ENCODE data around the gene DDA1. TPM values are rescaled to one million over a fixed set of nuclear protein-coding genes. Genes with fewer than 3 reads are reported as not detected.

The DDA1 gene
- total and polyA plus RNA-seq, 2 of the 13 experiments (the other 11 are each of a cell fraction or from before 2014, with no cell fraction given), result 24.5 to 26.0 TPM

GRCh38 chr19:17334414-17335409 lies 25.3 kb downstream of the DDA1 start, which contains the start of gene ANO8 (continued):
- TF ChIP-seq, protein P1, sequence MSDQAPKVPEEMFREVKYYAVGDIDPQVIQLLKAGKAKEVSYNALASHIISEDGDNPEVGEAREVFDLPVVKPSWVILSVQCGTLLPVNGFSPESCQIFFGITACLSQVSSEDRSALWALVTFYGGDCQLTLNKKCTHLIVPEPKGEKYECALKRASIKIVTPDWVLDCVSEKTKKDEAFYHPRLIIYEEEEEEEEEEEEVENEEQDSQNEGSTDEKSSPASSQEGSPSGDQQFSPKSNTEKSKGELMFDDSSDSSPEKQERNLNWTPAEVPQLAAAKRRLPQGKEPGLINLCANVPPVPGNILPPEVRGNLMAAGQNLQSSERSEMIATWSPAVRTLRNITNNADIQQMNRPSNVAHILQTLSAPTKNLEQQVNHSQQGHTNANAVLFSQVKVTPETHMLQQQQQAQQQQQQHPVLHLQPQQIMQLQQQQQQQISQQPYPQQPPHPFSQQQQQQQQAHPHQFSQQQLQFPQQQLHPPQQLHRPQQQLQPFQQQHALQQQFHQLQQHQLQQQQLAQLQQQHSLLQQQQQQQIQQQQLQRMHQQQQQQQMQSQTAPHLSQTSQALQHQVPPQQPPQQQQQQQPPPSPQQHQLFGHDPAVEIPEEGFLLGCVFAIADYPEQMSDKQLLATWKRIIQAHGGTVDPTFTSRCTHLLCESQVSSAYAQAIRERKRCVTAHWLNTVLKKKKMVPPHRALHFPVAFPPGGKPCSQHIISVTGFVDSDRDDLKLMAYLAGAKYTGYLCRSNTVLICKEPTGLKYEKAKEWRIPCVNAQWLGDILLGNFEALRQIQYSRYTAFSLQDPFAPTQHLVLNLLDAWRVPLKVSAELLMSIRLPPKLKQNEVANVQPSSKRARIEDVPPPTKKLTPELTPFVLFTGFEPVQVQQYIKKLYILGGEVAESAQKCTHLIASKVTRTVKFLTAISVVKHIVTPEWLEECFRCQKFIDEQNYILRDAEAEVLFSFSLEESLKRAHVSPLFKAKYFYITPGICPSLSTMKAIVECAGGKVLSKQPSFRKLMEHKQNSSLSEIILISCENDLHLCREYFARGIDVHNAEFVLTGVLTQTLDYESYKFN (CRISPR knock-in tag; conservative IDR thresholded peaks at IDR 0.05), result no peak; the same call in 1 of the 2 replicates
- TF ChIP-seq, protein P2, sequence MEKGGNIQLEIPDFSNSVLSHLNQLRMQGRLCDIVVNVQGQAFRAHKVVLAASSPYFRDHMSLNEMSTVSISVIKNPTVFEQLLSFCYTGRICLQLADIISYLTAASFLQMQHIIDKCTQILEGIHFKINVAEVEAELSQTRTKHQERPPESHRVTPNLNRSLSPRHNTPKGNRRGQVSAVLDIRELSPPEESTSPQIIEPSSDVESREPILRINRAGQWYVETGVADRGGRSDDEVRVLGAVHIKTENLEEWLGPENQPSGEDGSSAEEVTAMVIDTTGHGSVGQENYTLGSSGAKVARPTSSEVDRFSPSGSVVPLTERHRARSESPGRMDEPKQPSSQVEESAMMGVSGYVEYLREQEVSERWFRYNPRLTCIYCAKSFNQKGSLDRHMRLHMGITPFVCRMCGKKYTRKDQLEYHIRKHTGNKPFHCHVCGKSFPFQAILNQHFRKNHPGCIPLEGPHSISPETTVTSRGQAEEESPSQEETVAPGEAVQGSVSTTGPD (CRISPR knock-in tag; IDR thresholded peaks at IDR 0.05), result no peak
- TF ChIP-seq ZC3H4 (CRISPR knock-in tag; IDR thresholded peaks at IDR 0.05; ENCODE audit: borderline replicate concordance) (no peak), EEA1 (CRISPR knock-in tag; IDR thresholded peaks at IDR 0.05; ENCODE audit: borderline replicate concordance) (peak; percentile 64; the same call in 1 of the 2 replicates), ZBTB7B (CRISPR knock-in tag; IDR thresholded peaks at IDR 0.05) (no peak), SALL1 (CRISPR knock-in tag; IDR thresholded peaks at IDR 0.05) (peak; percentile 70), SSRP1 (CRISPR knock-in tag; IDR thresholded peaks at IDR 0.05) (no peak), ZFP36L2 (CRISPR knock-in tag; IDR thresholded peaks at IDR 0.05) (no peak), ZNF646 (CRISPR knock-in tag; IDR thresholded peaks at IDR 0.05) (no peak), HCFC1 (IDR thresholded peaks at IDR 0.05; ENCODE audit: low read depth, low read length) (no peak), ARHGAP35 (CRISPR knock-in tag; IDR thresholded peaks at IDR 0.05; ENCODE audit: borderline replicate concordance) (no peak), TGIF2 (CRISPR knock-in tag; IDR thresholded peaks at IDR 0.05) (peak; percentile 62; the same call in 1 of the 2 replicates), ZNF569 (CRISPR knock-in tag; IDR thresholded peaks at IDR 0.05; ENCODE audit: borderline replicate concordance) (no peak), EHMT2 (IDR thresholded peaks at IDR 0.05; ENCODE audit: borderline replicate concordance, low read depth, low read length) (no peak)
- TF ChIP-seq, protein P3, sequence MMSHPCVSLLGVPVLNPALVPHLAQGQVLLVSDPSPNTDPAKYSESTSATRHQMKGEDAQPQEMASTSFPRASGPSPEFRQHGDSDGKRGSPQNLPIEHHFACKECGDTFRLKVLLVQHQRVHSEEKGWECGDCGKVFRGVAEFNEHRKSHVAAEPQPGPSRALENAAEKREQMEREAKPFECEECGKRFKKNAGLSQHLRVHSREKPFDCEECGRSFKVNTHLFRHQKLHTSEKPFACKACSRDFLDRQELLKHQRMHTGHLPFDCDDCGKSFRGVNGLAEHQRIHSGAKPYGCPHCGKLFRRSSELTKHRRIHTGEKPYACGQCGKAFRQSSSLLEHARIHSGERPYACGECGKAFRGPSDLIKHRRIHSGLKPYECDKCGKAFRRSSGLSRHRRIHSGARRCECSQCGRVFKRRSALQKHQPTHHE (CRISPR knock-in tag; IDR thresholded peaks at IDR 0.05; ENCODE audit: borderline replicate concordance), result no peak
